ENCODE data around the gene SOX30.

SOX30 gene

GRCh38 chr5:157665467-157666070 lies 13.3 kb upstream of the SOX30 start:
- H3K9me3 Mint-ChIP-seq = peaks cover 10% of the 10 kb centered on the region

GRCh38 chr5:157659868-157660660 lies 7.8 kb upstream of the SOX30 start:
- peaks cover under 1% of the 10 kb centered on the region for H3K27me3 Mint-ChIP-seq (ENCODE audit: low read depth)
- no peaks in the 10 kb centered on the region for H3K4me1 Mint-ChIP-seq
- H3K9me3 Mint-ChIP-seq = peaks cover 35% of the 10 kb centered on the region
- H3K27ac Mint-ChIP-seq = peak overlapping the region in 1 of 3 experiments; percentile 21
- no peak overlapping the region for H3K4me3 Mint-ChIP-seq
- TF ChIP-seq, protein P1, sequence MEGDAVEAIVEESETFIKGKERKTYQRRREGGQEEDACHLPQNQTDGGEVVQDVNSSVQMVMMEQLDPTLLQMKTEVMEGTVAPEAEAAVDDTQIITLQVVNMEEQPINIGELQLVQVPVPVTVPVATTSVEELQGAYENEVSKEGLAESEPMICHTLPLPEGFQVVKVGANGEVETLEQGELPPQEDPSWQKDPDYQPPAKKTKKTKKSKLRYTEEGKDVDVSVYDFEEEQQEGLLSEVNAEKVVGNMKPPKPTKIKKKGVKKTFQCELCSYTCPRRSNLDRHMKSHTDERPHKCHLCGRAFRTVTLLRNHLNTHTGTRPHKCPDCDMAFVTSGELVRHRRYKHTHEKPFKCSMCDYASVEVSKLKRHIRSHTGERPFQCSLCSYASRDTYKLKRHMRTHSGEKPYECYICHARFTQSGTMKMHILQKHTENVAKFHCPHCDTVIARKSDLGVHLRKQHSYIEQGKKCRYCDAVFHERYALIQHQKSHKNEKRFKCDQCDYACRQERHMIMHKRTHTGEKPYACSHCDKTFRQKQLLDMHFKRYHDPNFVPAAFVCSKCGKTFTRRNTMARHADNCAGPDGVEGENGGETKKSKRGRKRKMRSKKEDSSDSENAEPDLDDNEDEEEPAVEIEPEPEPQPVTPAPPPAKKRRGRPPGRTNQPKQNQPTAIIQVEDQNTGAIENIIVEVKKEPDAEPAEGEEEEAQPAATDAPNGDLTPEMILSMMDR (IDR thresholded peaks at IDR 0.05; ENCODE audit: unreplicated experiment in 3 of 3) = no peak
- H3K36me3 Mint-ChIP-seq (ENCODE audit: low read depth) = peaks cover 3% of the 10 kb centered on the region

More at GRCh38 chr5:157665467-157666070, 13.3 kb upstream of the SOX30 start:
- Mint-ChIP-seq H3K27ac (no peak overlapping the region), H3K36me3 (ENCODE audit: low read depth) (no peaks in the 10 kb centered on the region), H3K4me1 (peaks cover 7% of the 10 kb centered on the region), H3K27me3 (ENCODE audit: low read depth) (peaks cover 14% of the 10 kb centered on the region), H3K4me3 (no peak overlapping the region)
- TF ChIP-seq, protein P1 (IDR thresholded peaks at IDR 0.05; ENCODE audit: unreplicated experiment in 3 of 3) = no peak

DNA sequence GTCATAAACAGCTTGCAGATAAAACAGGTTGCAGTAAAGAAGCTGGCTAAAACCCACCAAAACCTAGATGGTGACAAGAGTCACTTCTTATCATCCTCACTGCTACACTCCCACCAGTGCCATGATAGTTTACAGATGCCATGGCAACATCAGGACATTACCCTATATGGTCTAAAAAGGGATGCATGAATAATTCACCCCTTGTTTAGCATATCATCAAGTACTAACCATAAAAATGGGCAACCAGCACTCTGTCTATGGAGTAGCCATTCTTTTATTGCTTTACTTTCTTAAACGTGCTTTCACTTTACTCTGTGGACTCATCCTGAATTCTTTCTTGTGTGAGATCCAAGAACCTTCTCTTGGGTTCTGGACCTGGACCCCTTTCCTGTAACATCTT lies 6.7 kb upstream of the SOX30 start:
- H3K27ac Mint-ChIP-seq = no peak overlapping the region
- H3K9me3 Mint-ChIP-seq = peaks cover 35% of the 10 kb centered on the region
- TF ChIP-seq, protein P1 (IDR thresholded peaks at IDR 0.05; ENCODE audit: unreplicated experiment in 3 of 3) = no peak
- peaks cover 3% of the 10 kb centered on the region for H3K36me3 Mint-ChIP-seq (ENCODE audit: low read depth)
- no peaks in the 10 kb centered on the region for H3K4me1 Mint-ChIP-seq
- H3K27me3 Mint-ChIP-seq (ENCODE audit: low read depth) = peaks cover 4% of the 10 kb centered on the region
- no peak overlapping the region for H3K4me3 Mint-ChIP-seq

GRCh38 chr5:157657516-157657915 lies 5.3 kb upstream of the SOX30 start:
- Mint-ChIP-seq H3K4me1 (no peaks in the 10 kb centered on the region), H3K27me3 (ENCODE audit: low read depth) (peaks cover 4% of the 10 kb centered on the region), H3K9me3 (peaks cover 45% of the 10 kb centered on the region), H3K4me3 (no peak overlapping the region), H3K36me3 (ENCODE audit: low read depth) (peaks cover 3% of the 10 kb centered on the region), H3K27ac (no peak overlapping the region)
- TF ChIP-seq, protein P1 (IDR thresholded peaks at IDR 0.05; ENCODE audit: unreplicated experiment in 3 of 3) = no peak

GRCh38 chr5:157651623-157652376 lies 438 bp downstream of the SOX30 start:
- H3K36me3 Mint-ChIP-seq (ENCODE audit: low read depth) = peaks cover 3% of the 10 kb centered on the region
- no peak overlapping the region for H3K4me3 Mint-ChIP-seq
- no peak overlapping the region for H3K27ac Mint-ChIP-seq
- no peaks in the 10 kb centered on the region for H3K4me1 Mint-ChIP-seq
- TF ChIP-seq, protein P1 (IDR thresholded peaks at IDR 0.05; ENCODE audit: unreplicated experiment in 3 of 3) = no peak
- peaks cover 4% of the 10 kb centered on the region for H3K27me3 Mint-ChIP-seq (ENCODE audit: low read depth)
- peaks cover 34% of the 10 kb centered on the region for H3K9me3 Mint-ChIP-seq
